ENCODE measurements around the gene CEP131.

GRCh38 chr17:81181811-81182185 lies 41.0 kb downstream of the CEP131 start:
- no peak for TF ChIP-seq CTCF (IDR thresholded peaks at IDR 0.05; ENCODE audit: insufficient read depth, low read length, poor library complexity, severe bottlenecking)
- TF ChIP-seq EZH2phosphoT487 (conservative IDR thresholded peaks at IDR 0.05; ENCODE audit: low read length), result no peak

Data from SU-DHL-6 (cell line).